ENCODE data around the gene SLC25A5.
A peak's percentile ranks its signal among the peaks of the same experiment; 100 is the strongest.
"Not testable (repeated sequence)": the region's sequence is repeated elsewhere in the genome, so short reads cannot be mapped to it uniquely, and the experiment has no call there.

The SLC25A5 gene

DNA sequence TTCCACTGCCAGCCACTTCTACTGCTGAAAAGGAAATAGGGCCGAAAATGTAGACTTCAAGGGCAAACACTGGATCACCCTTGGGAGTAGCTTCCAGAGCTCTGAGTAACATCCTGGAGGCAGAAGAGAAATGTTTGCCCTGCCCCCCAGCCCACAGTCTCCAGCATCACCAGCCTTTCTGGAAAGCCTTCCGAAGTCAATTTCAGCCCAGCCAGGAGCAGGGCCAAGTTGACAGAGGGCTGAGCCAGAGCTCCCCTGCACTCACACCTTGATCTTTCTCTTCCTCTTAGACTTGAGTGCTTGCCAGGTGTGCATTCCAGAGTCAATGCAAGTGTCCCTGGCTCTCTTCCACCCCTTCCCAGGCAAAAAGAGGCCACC is 35.2 kb downstream of the SLC25A5 start:
- H3K4me1 Mint-ChIP-seq = no peaks in the 10 kb centered on the region
- no peak for TF ChIP-seq CTCF (IDR thresholded peaks at IDR 0.05)
- peaks cover 48% of the 10 kb centered on the region for H3K9me3 Mint-ChIP-seq
- H3K27ac Mint-ChIP-seq = no peak overlapping the region
- H3K4me3 Mint-ChIP-seq = no peak overlapping the region
- H3K27me3 Mint-ChIP-seq (ENCODE audit: low read depth, poor library complexity) = peaks cover 8% of the 10 kb centered on the region
- no peak for DNase-seq
- H3K36me3 Mint-ChIP-seq (ENCODE audit: low read depth) = peaks cover 5% of the 10 kb centered on the region

- H3K4me3 Mint-ChIP-seq; H3K27ac Mint-ChIP-seq; H3K27me3 Mint-ChIP-seq (ENCODE audit: low read depth, poor library complexity); H3K36me3 Mint-ChIP-seq (ENCODE audit: low read depth); DNase-seq; H3K4me1 Mint-ChIP-seq: not testable (repeated sequence)
- H3K9me3 Mint-ChIP-seq = peaks cover 39% of the 10 kb centered on the region
Measured at GRCh38 chrX:119505145-119505544, 36.9 kb downstream of the SLC25A5 start.

GRCh38 chrX:119505945-119506344 is 37.7 kb downstream of the SLC25A5 start:
- H3K36me3 Mint-ChIP-seq (ENCODE audit: low read depth) = no peaks in the 10 kb centered on the region
- H3K9me3 Mint-ChIP-seq = peaks cover 34% of the 10 kb centered on the region
- DNase-seq = no peak
- H3K27me3 Mint-ChIP-seq (ENCODE audit: low read depth, poor library complexity) = peaks cover 10% of the 10 kb centered on the region
- H3K4me1 Mint-ChIP-seq = no peaks in the 10 kb centered on the region
- no peak for TF ChIP-seq CTCF (IDR thresholded peaks at IDR 0.05)
- no peak overlapping the region for H3K27ac Mint-ChIP-seq
- no peak overlapping the region for H3K4me3 Mint-ChIP-seq

- Mint-ChIP-seq H3K4me1 (no peaks in the 10 kb centered on the region), H3K9me3 (peaks cover 23% of the 10 kb centered on the region), H3K36me3 (ENCODE audit: low read depth) (no peaks in the 10 kb centered on the region), H3K27me3 (ENCODE audit: low read depth, poor library complexity) (peaks cover 10% of the 10 kb centered on the region), H3K4me3 (no peak overlapping the region), H3K27ac (no peak overlapping the region)
- no peak for TF ChIP-seq CTCF (IDR thresholded peaks at IDR 0.05)
- no peak for DNase-seq
Measured at GRCh38 chrX:119507206-119507605, 39.0 kb downstream of the SLC25A5 start.

- Mint-ChIP-seq H3K36me3 (ENCODE audit: low read depth) (no peaks in the 10 kb centered on the region), H3K4me3 (no peak overlapping the region)
Measured at GRCh38 chrX:119512146-119512800, 44.0 kb downstream of the SLC25A5 start.

DNA sequence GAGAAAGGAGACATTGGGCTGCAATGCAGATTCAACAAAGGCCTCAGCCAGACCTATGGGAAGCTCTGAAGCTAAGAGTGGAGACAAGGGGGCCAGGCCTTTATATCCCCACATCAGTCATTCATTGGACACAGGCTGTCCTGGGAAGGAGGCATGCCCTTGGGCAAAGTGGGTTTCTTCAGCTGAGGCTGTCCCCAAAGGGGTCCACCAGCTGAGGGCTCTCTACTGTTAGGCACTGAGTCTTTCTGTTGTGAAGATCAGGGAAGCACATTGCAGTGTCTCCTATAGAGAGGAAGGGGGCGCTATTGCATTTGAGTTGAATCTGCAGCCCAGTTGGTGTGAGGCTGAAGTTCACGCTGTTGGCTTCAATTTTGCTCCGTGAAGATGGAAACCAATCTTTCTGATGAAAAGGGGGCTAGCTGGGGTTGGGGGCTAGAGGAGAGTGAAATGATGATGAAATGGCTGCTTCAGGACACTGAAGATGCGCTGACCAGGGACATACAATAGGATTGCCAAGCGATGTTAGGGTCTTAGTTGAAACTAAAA is 48.0 kb downstream of the SLC25A5 start:
- Mint-ChIP-seq H3K27me3 (ENCODE audit: low read depth, poor library complexity) (peaks cover 4% of the 10 kb centered on the region), H3K4me1 (peaks cover 5% of the 10 kb centered on the region), H3K4me3 (no peak overlapping the region), H3K36me3 (ENCODE audit: low read depth) (no peaks in the 10 kb centered on the region), H3K27ac (no peak overlapping the region), H3K9me3 (peaks cover 48% of the 10 kb centered on the region)
- TF ChIP-seq CTCF (IDR thresholded peaks at IDR 0.05) = peak; percentile 58
- DNase-seq = peak; percentile 26

More at GRCh38 chrX:119512146-119512800, 44.0 kb downstream of the SLC25A5 start:
- Mint-ChIP-seq H3K27me3 (ENCODE audit: low read depth, poor library complexity) (peaks cover 4% of the 10 kb centered on the region), H3K27ac (no peak overlapping the region), H3K9me3 (peaks cover 30% of the 10 kb centered on the region), H3K4me1 (peaks cover 5% of the 10 kb centered on the region)
- peak; percentile 50 for DNase-seq
- TF ChIP-seq CTCF (IDR thresholded peaks at IDR 0.05) = peak; percentile 54
